ENCODE measurements around the gene CPNE7.
"Not testable (repeated sequence)": the region's sequence is repeated elsewhere in the genome, so short reads cannot be mapped to it uniquely, and the experiment has no call there.

Gene CPNE7

GRCh38 chr16:89584768-89585549, 9.4 kb downstream of the CPNE7 start:
- H3K4me3 ChIP-seq (ENCODE audit: low read depth in 1 of 2, low read length in 2 of 2): no peak overlapping the region
- H3K27me3 ChIP-seq (ENCODE audit: insufficient read depth, low read length, poor library complexity): no peaks in the 10 kb centered on the region
- H3K4me1 ChIP-seq (ENCODE audit: insufficient read depth, low read length): no peaks in the 10 kb centered on the region
- ATAC-seq (ENCODE audit: insufficient read depth, low read depth) (0 out of 3 replicates have a peak, but pooled peaks have one; percentile 18), DNase-seq (no peak)
- H4K20me1 ChIP-seq (ENCODE audit: insufficient read depth, low read length): no peaks in the 10 kb centered on the region
- H3K4me2 ChIP-seq (ENCODE audit: insufficient read depth, low read length): no peak overlapping the region
- TF ChIP-seq, protein P1, sequence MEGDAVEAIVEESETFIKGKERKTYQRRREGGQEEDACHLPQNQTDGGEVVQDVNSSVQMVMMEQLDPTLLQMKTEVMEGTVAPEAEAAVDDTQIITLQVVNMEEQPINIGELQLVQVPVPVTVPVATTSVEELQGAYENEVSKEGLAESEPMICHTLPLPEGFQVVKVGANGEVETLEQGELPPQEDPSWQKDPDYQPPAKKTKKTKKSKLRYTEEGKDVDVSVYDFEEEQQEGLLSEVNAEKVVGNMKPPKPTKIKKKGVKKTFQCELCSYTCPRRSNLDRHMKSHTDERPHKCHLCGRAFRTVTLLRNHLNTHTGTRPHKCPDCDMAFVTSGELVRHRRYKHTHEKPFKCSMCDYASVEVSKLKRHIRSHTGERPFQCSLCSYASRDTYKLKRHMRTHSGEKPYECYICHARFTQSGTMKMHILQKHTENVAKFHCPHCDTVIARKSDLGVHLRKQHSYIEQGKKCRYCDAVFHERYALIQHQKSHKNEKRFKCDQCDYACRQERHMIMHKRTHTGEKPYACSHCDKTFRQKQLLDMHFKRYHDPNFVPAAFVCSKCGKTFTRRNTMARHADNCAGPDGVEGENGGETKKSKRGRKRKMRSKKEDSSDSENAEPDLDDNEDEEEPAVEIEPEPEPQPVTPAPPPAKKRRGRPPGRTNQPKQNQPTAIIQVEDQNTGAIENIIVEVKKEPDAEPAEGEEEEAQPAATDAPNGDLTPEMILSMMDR (IDR thresholded peaks at IDR 0.05; ENCODE audit: borderline replicate concordance, extremely low read depth, low read length, poor library complexity, severe bottlenecking): no peak
- no peak for TF ChIP-seq EZH2 (IDR thresholded peaks at IDR 0.05; ENCODE audit: borderline replicate concordance, low read depth, low read length, severe bottlenecking)
- H2AFZ ChIP-seq (ENCODE audit: low read depth, low read length): no peak overlapping the region
- H3K27ac ChIP-seq (ENCODE audit: low read length): no peak overlapping the region
- H3K36me3 ChIP-seq (ENCODE audit: insufficient read depth, low read length): peaks cover 34% of the 10 kb centered on the region
- no peaks in the 10 kb centered on the region for H3K79me2 ChIP-seq (ENCODE audit: insufficient read depth, low read length)
- no peak overlapping the region for H3K9ac ChIP-seq (ENCODE audit: low read depth, low read length)
- peaks cover 18% of the 10 kb centered on the region for H3K9me3 ChIP-seq (ENCODE audit: insufficient read depth, low read length, severe bottlenecking)

GRCh38 chr16:89586218-89586617, 10.7 kb downstream of the CPNE7 start:
- TF ChIP-seq, protein P1 (IDR thresholded peaks at IDR 0.05; ENCODE audit: borderline replicate concordance, extremely low read depth, low read length, poor library complexity, severe bottlenecking): no peak
- no peak for TF ChIP-seq EZH2 (IDR thresholded peaks at IDR 0.05; ENCODE audit: borderline replicate concordance, low read depth, low read length, severe bottlenecking)
- H3K9ac ChIP-seq (ENCODE audit: low read depth, low read length): no peak overlapping the region
- no peak overlapping the region for H3K27ac ChIP-seq (ENCODE audit: low read length)

GRCh38 chr16:89586853-89587252, 11.3 kb downstream of the CPNE7 start:
- Histone ChIP-seq H3K9me3 (ENCODE audit: insufficient read depth, low read length, severe bottlenecking) (peaks cover 14% of the 10 kb centered on the region), H3K4me1 (ENCODE audit: insufficient read depth, low read length) (no peaks in the 10 kb centered on the region), H4K20me1 (ENCODE audit: insufficient read depth, low read length) (no peaks in the 10 kb centered on the region), H3K79me2 (ENCODE audit: insufficient read depth, low read length) (no peaks in the 10 kb centered on the region), H3K4me3 (ENCODE audit: low read depth in 1 of 2, low read length in 2 of 2) (no peak overlapping the region), H2AFZ (ENCODE audit: low read depth, low read length) (no peak overlapping the region), H3K27me3 (ENCODE audit: insufficient read depth, low read length, poor library complexity) (no peaks in the 10 kb centered on the region), H3K27ac (ENCODE audit: low read length) (no peak overlapping the region), H3K4me2 (ENCODE audit: insufficient read depth, low read length) (no peak overlapping the region), H3K36me3 (ENCODE audit: insufficient read depth, low read length) (peaks cover 28% of the 10 kb centered on the region), H3K9ac (ENCODE audit: low read depth, low read length) (no peak overlapping the region)
- ATAC-seq (ENCODE audit: insufficient read depth, low read depth): 0 out of 3 replicates have a peak, but pooled peaks have one; percentile 13
- no peak for DNase-seq
- no peak for TF ChIP-seq EZH2 (IDR thresholded peaks at IDR 0.05; ENCODE audit: borderline replicate concordance, low read depth, low read length, severe bottlenecking)
- TF ChIP-seq, protein P1 (IDR thresholded peaks at IDR 0.05; ENCODE audit: borderline replicate concordance, extremely low read depth, low read length, poor library complexity, severe bottlenecking): no peak

More at GRCh38 chr16:89586218-89586617, 10.7 kb downstream of the CPNE7 start:
- Histone ChIP-seq H3K9me3 (ENCODE audit: insufficient read depth, low read length, severe bottlenecking) (peaks cover 14% of the 10 kb centered on the region), H3K4me2 (ENCODE audit: insufficient read depth, low read length) (no peak overlapping the region), H3K27me3 (ENCODE audit: insufficient read depth, low read length, poor library complexity) (no peaks in the 10 kb centered on the region), H3K79me2 (ENCODE audit: insufficient read depth, low read length) (no peaks in the 10 kb centered on the region), H3K4me3 (ENCODE audit: low read depth in 1 of 2, low read length in 2 of 2) (no peak overlapping the region), H3K36me3 (ENCODE audit: insufficient read depth, low read length) (peaks cover 28% of the 10 kb centered on the region), H3K4me1 (ENCODE audit: insufficient read depth, low read length) (no peaks in the 10 kb centered on the region), H2AFZ (ENCODE audit: low read depth, low read length) (no peak overlapping the region), H4K20me1 (ENCODE audit: insufficient read depth, low read length) (no peaks in the 10 kb centered on the region)
- DNase-seq: no peak
- ATAC-seq (ENCODE audit: insufficient read depth, low read depth): no peak

DNA sequence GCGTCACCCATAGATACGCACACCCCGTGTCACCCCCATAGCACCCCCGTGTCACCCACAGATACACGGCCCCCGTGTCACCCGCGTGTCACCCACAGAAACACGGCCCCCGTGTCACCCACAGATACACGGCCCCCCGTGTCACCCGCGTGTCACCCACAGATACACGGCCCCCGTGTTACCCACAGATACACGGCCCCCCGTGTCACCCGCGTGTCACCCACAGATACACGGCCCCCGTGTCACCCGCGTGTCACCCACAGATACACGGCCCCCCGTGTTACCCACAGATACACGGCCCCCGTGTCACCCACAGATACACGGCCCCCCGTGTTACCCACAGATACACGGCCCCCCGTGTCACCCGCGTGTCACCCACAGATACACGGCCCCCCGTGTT, 12.1 kb downstream of the CPNE7 start:
- H3K9me3 ChIP-seq (ENCODE audit: insufficient read depth, low read length, severe bottlenecking): peaks cover 14% of the 10 kb centered on the region
- not testable (repeated sequence) for H3K4me3 ChIP-seq (ENCODE audit: low read depth in 1 of 2, low read length in 2 of 2); H2AFZ ChIP-seq (ENCODE audit: low read depth, low read length); H3K27me3 ChIP-seq (ENCODE audit: insufficient read depth, low read length, poor library complexity); H3K4me1 ChIP-seq (ENCODE audit: insufficient read depth, low read length); H3K27ac ChIP-seq (ENCODE audit: low read length); H4K20me1 ChIP-seq (ENCODE audit: insufficient read depth, low read length); H3K9ac ChIP-seq (ENCODE audit: low read depth, low read length); H3K4me2 ChIP-seq (ENCODE audit: insufficient read depth, low read length); DNase-seq; ATAC-seq (ENCODE audit: insufficient read depth, low read depth); H3K79me2 ChIP-seq (ENCODE audit: insufficient read depth, low read length)
- peaks cover 28% of the 10 kb centered on the region for H3K36me3 ChIP-seq (ENCODE audit: insufficient read depth, low read length)
